Tibial nerve (tissue), 4 donors: ENCODE data around the gene GPAM. TPM values are rescaled to one million over a fixed set of nuclear protein-coding genes. Genes with fewer than 3 reads are reported as not detected.

ENCODE experiments used
- DNase-seq, 2 donors: peaks; one replicate each; pipeline ENCODE4 v3.0.0-alpha.2; 2019; ENCODE audit warnings: low spot score in 2 of 2
- H3K27ac ChIP-seq, 4 donors: fragments of 200-600 bp; sonication (generic) in 3 of 4; one replicate each; pipeline ENCODE4 v1.5.1; 2017 to 2019; ENCODE audit warnings: mild to moderate bottlenecking in 1 of 4
- H3K27me3 ChIP-seq, 2 donors: fragments of 200-600 bp; sonication (generic) in 1 of 2; one replicate each; pipeline versions ENCODE4 v1.5.1 to v1.6.0; 2017 to 2019
- H3K36me3 ChIP-seq, 3 donors: fragments of 200-600 bp; sonication (generic); one replicate each; pipeline ENCODE4 v1.5.1; 2018 to 2019
- H3K4me1 ChIP-seq, 4 donors: fragments of 200-600 bp; sonication (generic) in 3 of 4; one replicate each; pipeline ENCODE4 v1.5.1; 2017 to 2019
- H3K4me3 ChIP-seq, 4 donors: fragments of 200-600 bp; sonication (generic) in 3 of 4; one replicate each; pipeline ENCODE4 v1.5.1; 2017 to 2019; ENCODE audit warnings: mild to moderate bottlenecking in 1 of 4, moderate library complexity in 1 of 4
- H3K9me3 ChIP-seq, 4 donors: fragments of 200-600 bp; sonication (generic) in 3 of 4; one replicate each; pipeline ENCODE4 v1.5.1; 2017 to 2019
- CTCF ChIP-seq, 5 experiments: fragments of 200-600 bp in 3 of 5; fragments of 450-650 bp in 2 of 5; sonication (generic) in 3 of 5; IDR thresholded peaks; one replicate each; pipeline ENCODE4 v1.5.1; 2016 to 2019; ENCODE audit warnings: antibody characterized with exemption in 5 of 5, mild to moderate bottlenecking in 3 of 5, moderate library complexity in 2 of 5
- EP300 ChIP-seq, 2 donors: sonication (generic); formaldehyde crosslinking; IDR thresholded peaks; one replicate each; pipeline ENCODE4 v1.6.1; 2017; ENCODE audit warnings: antibody characterized with exemption in 2 of 2, mild to moderate bottlenecking in 1 of 2
- POLR2A ChIP-seq, 2 donors: fragments of 450-650 bp; IDR thresholded peaks; one replicate each; pipeline ENCODE4 v1.6.1; 2017; ENCODE audit warnings: antibody characterized with exemption in 2 of 2, mild to moderate bottlenecking in 2 of 2, moderate library complexity in 2 of 2
- WGBS, 2 donors: methylation state at CpG; one replicate each; pipeline ENCODE4 v1.1.5; 2018; 5-methylcytosine and 5-hydroxymethylcytosine counted together
- total RNA-seq, 4 donors: library from RNA; depleted of rRNA; stranded (reverse); fragments of >200 nt; gene quantifications; one replicate each; pipeline ENCODE4 v1.1.0, GENCODE V29; 2016

The GPAM gene
- total RNA-seq, 4 donors from 2014 or later = 13.3 to 124 (median 45.9) TPM

DNA sequence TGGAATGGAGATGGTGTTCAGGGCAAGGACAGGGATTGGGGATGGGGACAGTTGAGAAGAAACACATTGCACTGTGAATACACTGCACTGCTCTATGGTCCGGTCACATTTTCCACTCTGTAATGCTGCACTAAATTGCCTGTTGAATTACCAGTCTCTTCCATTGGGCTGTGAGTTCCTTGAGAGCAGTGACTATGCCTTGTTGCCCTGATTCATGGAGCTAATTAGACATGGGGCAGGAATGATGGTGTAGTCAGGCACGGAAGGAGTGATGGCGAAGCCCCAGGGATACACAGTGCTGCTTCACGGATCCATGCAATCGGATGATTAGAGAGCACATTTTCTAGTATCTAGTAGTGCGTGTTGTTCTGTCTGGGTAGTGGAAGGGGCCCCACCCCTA, 25.4 kb upstream of the GPAM start:
- WGBS, 2 donors = 78 to 86% methylated on average over 6 of the region's 6 CpGs
- no peaks in the 10 kb centered on the region for H3K27me3 ChIP-seq
- no peak overlapping the region for H3K4me3 ChIP-seq
- H3K27ac ChIP-seq = no peak overlapping the region
- no peaks in the 10 kb centered on the region for H3K4me1 ChIP-seq
- no peaks in the 10 kb centered on the region for H3K36me3 ChIP-seq
- H3K9me3 ChIP-seq = no peaks in the 10 kb centered on the region
- TF ChIP-seq EP300 (IDR thresholded peaks at IDR 0.05) (no peak), CTCF (IDR thresholded peaks at IDR 0.05) (no peak), POLR2A (IDR thresholded peaks at IDR 0.05) (no peak)
- DNase-seq = no peak

- no peak overlapping the region for H3K27ac ChIP-seq
- H3K36me3 ChIP-seq = no peaks in the 10 kb centered on the region
- no peak for DNase-seq
- 38 to 49% methylated on average over 4 of the region's 4 CpGs for WGBS, 2 donors
- H3K4me1 ChIP-seq = no peaks in the 10 kb centered on the region
- no peaks in the 10 kb centered on the region for H3K27me3 ChIP-seq
- H3K9me3 ChIP-seq = no peaks in the 10 kb centered on the region
- no peak overlapping the region for H3K4me3 ChIP-seq
- TF ChIP-seq POLR2A (IDR thresholded peaks at IDR 0.05) (no peak), EP300 (IDR thresholded peaks at IDR 0.05) (no peak), CTCF (IDR thresholded peaks at IDR 0.05) (no peak)
Measured at GRCh38 chr10:112208292-112208691, 24.7 kb upstream of the GPAM start.

DNA sequence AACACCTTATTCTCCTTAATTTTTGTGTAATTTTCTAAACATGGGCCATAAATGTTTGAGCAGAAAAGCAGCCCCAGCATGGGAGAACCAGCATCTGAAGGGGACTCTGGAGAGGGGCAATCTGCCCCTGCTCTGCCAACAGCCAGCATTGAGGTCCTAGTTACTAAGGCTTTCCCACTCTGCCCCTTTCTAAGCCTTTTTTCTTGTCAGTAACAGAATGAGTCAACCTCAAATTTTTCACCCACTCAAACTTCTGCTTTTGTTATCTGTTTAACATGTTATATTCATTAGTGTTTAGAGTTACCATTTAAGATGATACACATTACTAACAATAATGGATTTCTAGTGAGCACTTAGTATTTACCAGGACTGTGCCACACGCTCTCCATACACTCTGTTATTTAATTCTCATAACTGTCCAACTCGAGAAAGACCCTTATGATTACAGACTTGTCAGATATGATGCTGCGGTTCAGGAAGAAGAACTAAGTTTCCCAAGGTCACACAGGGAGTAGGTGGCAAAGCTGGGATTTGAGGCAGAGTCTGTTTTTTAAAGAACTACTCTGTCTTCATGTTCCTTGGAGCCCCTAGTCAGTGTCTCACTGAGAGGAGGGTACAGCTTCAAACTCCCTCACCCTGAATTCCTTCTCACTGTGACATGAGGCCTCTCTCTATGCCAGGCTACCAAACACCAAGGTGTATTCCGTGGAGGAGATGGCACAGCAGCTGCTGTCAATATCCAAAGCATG, 19.9 kb upstream of the GPAM start:
- H3K4me1 ChIP-seq = no peaks in the 10 kb centered on the region
- TF ChIP-seq CTCF (IDR thresholded peaks at IDR 0.05) = no peak
- no peak for TF ChIP-seq POLR2A (IDR thresholded peaks at IDR 0.05)
- no peak for TF ChIP-seq EP300 (IDR thresholded peaks at IDR 0.05)
- no peaks in the 10 kb centered on the region for H3K27me3 ChIP-seq
- no peak overlapping the region for H3K27ac ChIP-seq
- 82 to 85% methylated on average over 4 of the region's 4 CpGs for WGBS, 2 donors
- H3K36me3 ChIP-seq = no peaks in the 10 kb centered on the region
- DNase-seq = no peak
- no peaks in the 10 kb centered on the region for H3K9me3 ChIP-seq
- H3K4me3 ChIP-seq = no peak overlapping the region

- Histone ChIP-seq H3K4me3 (no peak overlapping the region), H3K36me3 (no peaks in the 10 kb centered on the region), H3K9me3 (no peaks in the 10 kb centered on the region), H3K27me3 (no peaks in the 10 kb centered on the region), H3K27ac (no peak overlapping the region), H3K4me1 (no peaks in the 10 kb centered on the region)
- TF ChIP-seq CTCF (IDR thresholded peaks at IDR 0.05) (no peak), POLR2A (IDR thresholded peaks at IDR 0.05) (no peak), EP300 (IDR thresholded peaks at IDR 0.05) (no peak)
- 74 to 79% methylated on average over 6 of the region's 6 CpGs for WGBS, 2 donors
- DNase-seq = no peak
Measured at GRCh38 chr10:112202561-112203241, 19.1 kb upstream of the GPAM start.

DNA sequence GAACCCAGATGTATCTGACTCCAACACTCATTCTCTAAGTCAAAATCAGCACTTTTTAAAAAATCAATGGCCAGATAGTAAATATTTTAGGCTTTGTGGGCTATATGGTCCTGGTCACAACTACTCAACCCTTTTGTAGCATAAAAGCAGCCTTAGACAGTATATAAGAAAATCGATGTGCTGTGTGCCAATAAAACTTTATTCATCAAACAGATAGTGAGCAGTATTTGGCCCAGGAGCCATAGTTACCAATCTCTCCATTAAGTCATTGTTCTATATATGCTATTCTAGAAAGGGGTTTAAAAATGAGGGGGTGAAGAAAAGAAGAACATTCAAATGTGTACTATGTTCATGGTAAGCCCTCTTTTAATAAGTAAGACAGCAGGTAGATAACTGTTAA, 18.5 kb upstream of the GPAM start:
- H3K27me3 ChIP-seq = no peaks in the 10 kb centered on the region
- WGBS, 2 donors = 90 to 91% methylated on average over 1 of the region's 1 CpG
- H3K4me3 ChIP-seq = no peak overlapping the region
- no peak overlapping the region for H3K27ac ChIP-seq
- H3K4me1 ChIP-seq = no peaks in the 10 kb centered on the region
- DNase-seq = no peak
- TF ChIP-seq POLR2A (IDR thresholded peaks at IDR 0.05) = no peak
- no peak for TF ChIP-seq EP300 (IDR thresholded peaks at IDR 0.05)
- TF ChIP-seq CTCF (IDR thresholded peaks at IDR 0.05) = no peak
- no peaks in the 10 kb centered on the region for H3K36me3 ChIP-seq
- no peaks in the 10 kb centered on the region for H3K9me3 ChIP-seq
